ENCODE results near the gene C3orf33. TPM values are rescaled to one million over a fixed set of nuclear protein-coding genes. Genes with fewer than 3 reads are reported as not detected.

The C3orf33 gene
- total and polyA plus RNA-seq, 2 experiments from 2014 or later = 3.5 to 4.7 TPM

DNA sequence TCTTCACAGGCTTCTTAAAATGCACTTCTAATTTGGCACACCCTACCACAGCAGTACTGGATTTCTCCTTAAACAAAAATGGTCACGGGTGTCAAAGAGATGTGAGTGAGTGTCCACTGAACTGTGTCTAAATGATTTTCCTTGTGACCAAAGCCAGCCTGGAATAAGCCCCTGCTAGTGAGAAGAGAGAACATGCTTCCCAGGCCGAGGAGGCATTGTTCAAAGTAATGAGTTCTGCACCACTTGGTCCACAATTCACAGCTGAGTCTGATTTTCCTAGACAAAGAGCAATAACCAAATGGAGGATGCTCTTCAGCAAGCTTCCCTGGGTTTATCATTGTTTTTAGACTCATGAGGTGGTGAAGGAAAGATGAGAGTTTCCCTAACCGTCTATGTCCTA lies 65.0 kb downstream of the C3orf33 start:
- DNase-seq (ENCODE audit: low spot score) (no peak), ATAC-seq (no peak)
- Mint-ChIP-seq H3K27ac (no peak overlapping the region), H3K4me3 (no peak overlapping the region), H3K27me3 (ENCODE audit: insufficient read depth, low read depth, poor library complexity) (peaks cover 8% of the 10 kb centered on the region), H3K4me1 (peaks cover 35% of the 10 kb centered on the region), H3K36me3 (ENCODE audit: low read depth) (no peaks in the 10 kb centered on the region), H3K9me3 (no peaks in the 10 kb centered on the region)
- H3K79me2 ChIP-seq (replicated peaks; ENCODE audit: insufficient read depth) = peaks cover 73% of the 10 kb centered on the region
- peaks cover 15% of the 10 kb centered on the region for H3K4me1 ChIP-seq (ENCODE audit: insufficient read depth)
- no peak overlapping the region for H3K4me2 ChIP-seq
- no peak overlapping the region for H3K27ac ChIP-seq (ENCODE audit: low read depth)
- peaks cover 3% of the 10 kb centered on the region; the same call in 1 of the 2 replicates for H3K27me3 ChIP-seq (ENCODE audit: insufficient read depth)
- H3K36me3 ChIP-seq (ENCODE audit: insufficient read depth) = no peaks in the 10 kb centered on the region
- no peaks in the 10 kb centered on the region; the same call in 1 of the 2 replicates for H4K20me1 ChIP-seq (replicated peaks; ENCODE audit: insufficient read depth)
- TF ChIP-seq CTCF (conservative IDR thresholded peaks at IDR 0.05; ENCODE audit: low read depth in 2 of 2) (no peak), CREB1 (CRISPR knock-in tag; IDR thresholded peaks at IDR 0.05; ENCODE audit: low read depth) (no peak), EZH2phosphoT487 (IDR thresholded peaks at IDR 0.05; ENCODE audit: unreplicated experiment) (no peak), POLR2AphosphoS5 (IDR thresholded peaks at IDR 0.05; ENCODE audit: low read depth) (no peak), JUNB (IDR thresholded peaks at IDR 0.05; ENCODE audit: unreplicated experiment) (no peak), STAT1 (IDR thresholded peaks at IDR 0.05; ENCODE audit: unreplicated experiment) (no peak)
- TF ChIP-seq, protein P1, sequence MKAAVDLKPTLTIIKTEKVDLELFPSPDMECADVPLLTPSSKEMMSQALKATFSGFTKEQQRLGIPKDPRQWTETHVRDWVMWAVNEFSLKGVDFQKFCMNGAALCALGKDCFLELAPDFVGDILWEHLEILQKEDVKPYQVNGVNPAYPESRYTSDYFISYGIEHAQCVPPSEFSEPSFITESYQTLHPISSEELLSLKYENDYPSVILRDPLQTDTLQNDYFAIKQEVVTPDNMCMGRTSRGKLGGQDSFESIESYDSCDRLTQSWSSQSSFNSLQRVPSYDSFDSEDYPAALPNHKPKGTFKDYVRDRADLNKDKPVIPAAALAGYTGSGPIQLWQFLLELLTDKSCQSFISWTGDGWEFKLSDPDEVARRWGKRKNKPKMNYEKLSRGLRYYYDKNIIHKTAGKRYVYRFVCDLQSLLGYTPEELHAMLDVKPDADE (IDR thresholded peaks at IDR 0.05) = no peak
- TF ChIP-seq, protein P2, sequence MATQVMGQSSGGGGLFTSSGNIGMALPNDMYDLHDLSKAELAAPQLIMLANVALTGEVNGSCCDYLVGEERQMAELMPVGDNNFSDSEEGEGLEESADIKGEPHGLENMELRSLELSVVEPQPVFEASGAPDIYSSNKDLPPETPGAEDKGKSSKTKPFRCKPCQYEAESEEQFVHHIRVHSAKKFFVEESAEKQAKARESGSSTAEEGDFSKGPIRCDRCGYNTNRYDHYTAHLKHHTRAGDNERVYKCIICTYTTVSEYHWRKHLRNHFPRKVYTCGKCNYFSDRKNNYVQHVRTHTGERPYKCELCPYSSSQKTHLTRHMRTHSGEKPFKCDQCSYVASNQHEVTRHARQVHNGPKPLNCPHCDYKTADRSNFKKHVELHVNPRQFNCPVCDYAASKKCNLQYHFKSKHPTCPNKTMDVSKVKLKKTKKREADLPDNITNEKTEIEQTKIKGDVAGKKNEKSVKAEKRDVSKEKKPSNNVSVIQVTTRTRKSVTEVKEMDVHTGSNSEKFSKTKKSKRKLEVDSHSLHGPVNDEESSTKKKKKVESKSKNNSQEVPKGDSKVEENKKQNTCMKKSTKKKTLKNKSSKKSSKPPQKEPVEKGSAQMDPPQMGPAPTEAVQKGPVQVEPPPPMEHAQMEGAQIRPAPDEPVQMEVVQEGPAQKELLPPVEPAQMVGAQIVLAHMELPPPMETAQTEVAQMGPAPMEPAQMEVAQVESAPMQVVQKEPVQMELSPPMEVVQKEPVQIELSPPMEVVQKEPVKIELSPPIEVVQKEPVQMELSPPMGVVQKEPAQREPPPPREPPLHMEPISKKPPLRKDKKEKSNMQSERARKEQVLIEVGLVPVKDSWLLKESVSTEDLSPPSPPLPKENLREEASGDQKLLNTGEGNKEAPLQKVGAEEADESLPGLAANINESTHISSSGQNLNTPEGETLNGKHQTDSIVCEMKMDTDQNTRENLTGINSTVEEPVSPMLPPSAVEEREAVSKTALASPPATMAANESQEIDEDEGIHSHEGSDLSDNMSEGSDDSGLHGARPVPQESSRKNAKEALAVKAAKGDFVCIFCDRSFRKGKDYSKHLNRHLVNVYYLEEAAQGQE (IDR thresholded peaks at IDR 0.05; ENCODE audit: unreplicated experiment) = no peak
- TF ChIP-seq, protein P3, sequence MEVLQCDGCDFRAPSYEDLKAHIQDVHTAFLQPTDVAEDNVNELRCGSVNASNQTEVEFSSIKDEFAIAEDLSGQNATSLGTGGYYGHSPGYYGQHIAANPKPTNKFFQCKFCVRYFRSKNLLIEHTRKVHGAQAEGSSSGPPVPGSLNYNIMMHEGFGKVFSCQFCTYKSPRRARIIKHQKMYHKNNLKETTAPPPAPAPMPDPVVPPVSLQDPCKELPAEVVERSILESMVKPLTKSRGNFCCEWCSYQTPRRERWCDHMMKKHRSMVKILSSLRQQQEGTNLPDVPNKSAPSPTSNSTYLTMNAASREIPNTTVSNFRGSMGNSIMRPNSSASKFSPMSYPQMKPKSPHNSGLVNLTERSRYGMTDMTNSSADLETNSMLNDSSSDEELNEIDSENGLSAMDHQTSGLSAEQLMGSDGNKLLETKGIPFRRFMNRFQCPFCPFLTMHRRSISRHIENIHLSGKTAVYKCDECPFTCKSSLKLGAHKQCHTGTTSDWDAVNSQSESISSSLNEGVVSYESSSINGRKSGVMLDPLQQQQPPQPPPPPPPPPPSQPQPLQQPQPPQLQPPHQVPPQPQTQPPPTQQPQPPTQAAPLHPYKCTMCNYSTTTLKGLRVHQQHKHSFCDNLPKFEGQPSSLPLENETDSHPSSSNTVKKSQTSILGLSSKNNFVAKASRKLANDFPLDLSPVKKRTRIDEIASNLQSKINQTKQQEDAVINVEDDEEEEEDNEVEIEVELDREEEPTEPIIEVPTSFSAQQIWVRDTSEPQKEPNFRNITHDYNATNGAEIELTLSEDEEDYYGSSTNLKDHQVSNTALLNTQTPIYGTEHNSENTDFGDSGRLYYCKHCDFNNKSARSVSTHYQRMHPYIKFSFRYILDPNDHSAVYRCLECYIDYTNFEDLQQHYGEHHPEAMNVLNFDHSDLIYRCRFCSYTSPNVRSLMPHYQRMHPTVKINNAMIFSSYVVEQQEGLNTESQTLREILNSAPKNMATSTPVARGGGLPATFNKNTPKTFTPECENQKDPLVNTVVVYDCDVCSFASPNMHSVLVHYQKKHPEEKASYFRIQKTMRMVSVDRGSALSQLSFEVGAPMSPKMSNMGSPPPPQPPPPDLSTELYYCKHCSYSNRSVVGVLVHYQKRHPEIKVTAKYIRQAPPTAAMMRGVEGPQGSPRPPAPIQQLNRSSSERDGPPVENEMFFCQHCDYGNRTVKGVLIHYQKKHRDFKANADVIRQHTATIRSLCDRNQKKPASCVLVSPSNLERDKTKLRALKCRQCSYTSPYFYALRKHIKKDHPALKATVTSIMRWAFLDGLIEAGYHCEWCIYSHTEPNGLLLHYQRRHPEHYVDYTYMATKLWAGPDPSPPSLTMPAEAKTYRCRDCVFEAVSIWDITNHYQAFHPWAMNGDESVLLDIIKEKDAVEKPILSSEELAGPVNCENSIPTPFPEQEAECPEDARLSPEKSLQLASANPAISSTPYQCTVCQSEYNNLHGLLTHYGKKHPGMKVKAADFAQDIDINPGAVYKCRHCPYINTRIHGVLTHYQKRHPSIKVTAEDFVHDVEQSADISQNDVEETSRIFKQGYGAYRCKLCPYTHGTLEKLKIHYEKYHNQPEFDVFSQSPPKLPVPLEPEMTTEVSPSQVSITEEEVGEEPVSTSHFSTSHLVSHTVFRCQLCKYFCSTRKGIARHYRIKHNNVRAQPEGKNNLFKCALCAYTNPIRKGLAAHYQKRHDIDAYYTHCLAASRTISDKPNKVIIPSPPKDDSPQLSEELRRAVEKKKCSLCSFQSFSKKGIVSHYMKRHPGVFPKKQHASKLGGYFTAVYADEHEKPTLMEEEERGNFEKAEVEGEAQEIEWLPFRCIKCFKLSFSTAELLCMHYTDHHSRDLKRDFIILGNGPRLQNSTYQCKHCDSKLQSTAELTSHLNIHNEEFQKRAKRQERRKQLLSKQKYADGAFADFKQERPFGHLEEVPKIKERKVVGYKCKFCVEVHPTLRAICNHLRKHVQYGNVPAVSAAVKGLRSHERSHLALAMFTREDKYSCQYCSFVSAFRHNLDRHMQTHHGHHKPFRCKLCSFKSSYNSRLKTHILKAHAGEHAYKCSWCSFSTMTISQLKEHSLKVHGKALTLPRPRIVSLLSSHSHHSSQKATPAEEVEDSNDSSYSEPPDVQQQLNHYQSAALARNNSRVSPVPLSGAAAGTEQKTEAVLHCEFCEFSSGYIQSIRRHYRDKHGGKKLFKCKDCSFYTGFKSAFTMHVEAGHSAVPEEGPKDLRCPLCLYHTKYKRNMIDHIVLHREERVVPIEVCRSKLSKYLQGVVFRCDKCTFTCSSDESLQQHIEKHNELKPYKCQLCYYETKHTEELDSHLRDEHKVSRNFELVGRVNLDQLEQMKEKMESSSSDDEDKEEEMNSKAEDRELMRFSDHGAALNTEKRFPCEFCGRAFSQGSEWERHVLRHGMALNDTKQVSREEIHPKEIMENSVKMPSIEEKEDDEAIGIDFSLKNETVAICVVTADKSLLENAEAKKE (CRISPR knock-in tag; IDR thresholded peaks at IDR 0.05) = no peak
- H2AFZ ChIP-seq = no peak overlapping the region
- H3K4me3 ChIP-seq = no peak overlapping the region
- H3F3A ChIP-seq (replicated peaks; ENCODE audit: low read depth) = no peaks in the 10 kb centered on the region
- no peaks in the 10 kb centered on the region for H3K9me2 ChIP-seq (ENCODE audit: insufficient read depth)

All from GM23338 (cell line).